Endothelial cell (in vitro differentiated cells): Measurements from ENCODE around the gene EPHA3. TPM values are rescaled to one million over a fixed set of nuclear protein-coding genes. Genes with fewer than 3 reads are reported as not detected.

Experiments
- DNase-seq: peaks from one replicate; pipeline ENCODE4 v3.0.0; 2021; ENCODE audit warnings: low spot score
- H3K27ac Mint-ChIP-seq: one replicate; pipeline ENCODE4 v1.8.0; 2021; ENCODE audit warnings: mixed read lengths, inconsistent platforms; ENCODE audit not compliant: unreplicated experiment
- H3K27me3 Mint-ChIP-seq: one replicate; pipeline ENCODE4 v1.8.0; 2021; ENCODE audit warnings: mild to moderate bottlenecking, moderate library complexity, mixed read lengths, inconsistent platforms; ENCODE audit not compliant: unreplicated experiment
- H3K36me3 Mint-ChIP-seq: one replicate; pipeline ENCODE4 v1.8.0; 2021; ENCODE audit warnings: mild to moderate bottlenecking, low read depth, mixed read lengths, inconsistent platforms; ENCODE audit not compliant: unreplicated experiment
- H3K4me1 Mint-ChIP-seq: one replicate; pipeline ENCODE4 v1.8.0; 2021; ENCODE audit warnings: mild to moderate bottlenecking, mixed read lengths, inconsistent platforms; ENCODE audit not compliant: unreplicated experiment
- H3K4me3 Mint-ChIP-seq: one replicate; pipeline ENCODE4 v1.8.0; 2021; ENCODE audit warnings: mild to moderate bottlenecking, mixed read lengths, inconsistent platforms; ENCODE audit not compliant: unreplicated experiment
- H3K9me3 Mint-ChIP-seq: one replicate; pipeline ENCODE4 v1.8.0; 2021; ENCODE audit warnings: mixed read lengths, inconsistent platforms; ENCODE audit not compliant: unreplicated experiment
- total RNA-seq: library from RNA; stranded (reverse); fragmentation: NEBNext Ultra II Directional; extraction: Animal tissue kit (Norgen Biotek cat#: 25700); gene quantifications from one replicate; pipeline ENCODE4 v1.2.1, GENCODE V29; 2021; ENCODE audit not compliant: unreplicated experiment
- TF ChIP-seq, protein P1 (sequence below): fragments of 200-600 bp; sonication (generic); IDR thresholded peaks from one replicate; pipeline ENCODE4 v1.5.0; 2021; ENCODE audit warnings: antibody characterized with exemption; ENCODE audit not compliant: unreplicated experiment

Gene EPHA3
- total RNA-seq, 1 donor from 2014 or later: not detected

DNA sequence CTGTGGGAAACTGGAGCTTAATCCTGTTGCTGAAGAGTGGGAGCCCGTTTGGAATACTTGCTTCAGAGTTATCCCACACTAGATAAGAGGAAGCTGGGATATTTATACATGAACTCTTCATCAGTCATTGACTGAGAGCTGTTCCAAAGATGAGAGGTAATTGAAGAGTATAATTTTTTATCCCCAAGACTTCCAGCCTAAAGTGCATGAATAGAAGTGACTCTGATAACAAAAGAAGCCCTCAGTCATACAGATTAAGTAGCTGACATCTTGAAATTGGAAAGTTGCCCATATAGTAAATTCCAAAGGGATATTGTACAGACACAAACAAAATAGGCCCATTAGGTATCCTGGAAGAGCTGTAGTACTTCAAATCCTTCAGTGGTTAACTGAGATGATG is 268.0 kb downstream of the EPHA3 start:
- Mint-ChIP-seq H3K27ac (no peak overlapping the region), H3K9me3 (no peaks in the 10 kb centered on the region), H3K4me3 (no peak overlapping the region), H3K36me3 (no peaks in the 10 kb centered on the region), H3K4me1 (no peaks in the 10 kb centered on the region), H3K27me3 (no peaks in the 10 kb centered on the region)
- TF ChIP-seq, protein P1, sequence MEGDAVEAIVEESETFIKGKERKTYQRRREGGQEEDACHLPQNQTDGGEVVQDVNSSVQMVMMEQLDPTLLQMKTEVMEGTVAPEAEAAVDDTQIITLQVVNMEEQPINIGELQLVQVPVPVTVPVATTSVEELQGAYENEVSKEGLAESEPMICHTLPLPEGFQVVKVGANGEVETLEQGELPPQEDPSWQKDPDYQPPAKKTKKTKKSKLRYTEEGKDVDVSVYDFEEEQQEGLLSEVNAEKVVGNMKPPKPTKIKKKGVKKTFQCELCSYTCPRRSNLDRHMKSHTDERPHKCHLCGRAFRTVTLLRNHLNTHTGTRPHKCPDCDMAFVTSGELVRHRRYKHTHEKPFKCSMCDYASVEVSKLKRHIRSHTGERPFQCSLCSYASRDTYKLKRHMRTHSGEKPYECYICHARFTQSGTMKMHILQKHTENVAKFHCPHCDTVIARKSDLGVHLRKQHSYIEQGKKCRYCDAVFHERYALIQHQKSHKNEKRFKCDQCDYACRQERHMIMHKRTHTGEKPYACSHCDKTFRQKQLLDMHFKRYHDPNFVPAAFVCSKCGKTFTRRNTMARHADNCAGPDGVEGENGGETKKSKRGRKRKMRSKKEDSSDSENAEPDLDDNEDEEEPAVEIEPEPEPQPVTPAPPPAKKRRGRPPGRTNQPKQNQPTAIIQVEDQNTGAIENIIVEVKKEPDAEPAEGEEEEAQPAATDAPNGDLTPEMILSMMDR: no peak
- no peak for DNase-seq

DNA sequence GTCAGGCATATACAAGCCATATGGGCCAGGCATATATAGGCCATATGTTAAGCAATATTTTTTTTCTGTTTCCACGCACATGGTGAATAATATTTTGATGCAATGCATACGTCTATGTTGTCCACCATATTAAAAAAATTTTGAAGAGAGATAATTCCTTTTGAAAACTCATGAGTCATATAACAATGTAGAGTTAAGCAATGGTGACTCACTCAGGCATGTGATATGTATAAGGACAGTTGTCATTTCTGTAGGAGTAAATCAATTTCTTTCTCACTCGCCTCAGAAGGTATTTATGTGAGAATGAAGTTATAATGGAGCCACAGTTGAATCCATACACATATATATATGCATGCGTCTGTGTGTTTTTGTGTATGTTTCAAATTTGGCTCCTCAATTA is 272.6 kb downstream of the EPHA3 start:
- H3K4me1 Mint-ChIP-seq: no peaks in the 10 kb centered on the region
- no peaks in the 10 kb centered on the region for H3K9me3 Mint-ChIP-seq
- no peaks in the 10 kb centered on the region for H3K27me3 Mint-ChIP-seq
- TF ChIP-seq, protein P1: no peak
- no peaks in the 10 kb centered on the region for H3K36me3 Mint-ChIP-seq
- DNase-seq: no peak
- no peak overlapping the region for H3K27ac Mint-ChIP-seq
- H3K4me3 Mint-ChIP-seq: no peak overlapping the region

DNA sequence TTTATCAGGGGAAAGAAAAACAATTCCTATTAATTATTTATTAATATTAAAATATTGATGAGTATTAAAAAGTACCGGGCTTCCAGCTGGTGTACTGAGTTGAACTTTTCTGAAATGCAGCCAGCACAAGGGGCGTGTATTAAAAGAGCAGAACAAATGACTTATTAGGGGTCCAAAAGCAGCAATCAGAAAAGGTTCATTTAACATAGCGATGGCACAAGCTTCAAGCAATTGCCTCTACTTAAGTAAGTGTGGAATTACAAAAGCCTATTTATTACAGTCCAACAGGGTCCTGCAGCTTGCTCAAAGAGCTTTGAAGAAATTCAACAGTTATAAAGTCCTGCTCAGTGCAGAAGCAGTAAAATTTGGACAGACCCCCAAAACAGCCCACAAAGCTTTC is 285.6 kb downstream of the EPHA3 start:
- Mint-ChIP-seq H3K4me3 (no peak overlapping the region), H3K27me3 (no peaks in the 10 kb centered on the region), H3K9me3 (no peaks in the 10 kb centered on the region), H3K36me3 (no peaks in the 10 kb centered on the region), H3K27ac (no peak overlapping the region), H3K4me1 (no peaks in the 10 kb centered on the region)
- DNase-seq: no peak
- TF ChIP-seq, protein P1: no peak

DNA sequence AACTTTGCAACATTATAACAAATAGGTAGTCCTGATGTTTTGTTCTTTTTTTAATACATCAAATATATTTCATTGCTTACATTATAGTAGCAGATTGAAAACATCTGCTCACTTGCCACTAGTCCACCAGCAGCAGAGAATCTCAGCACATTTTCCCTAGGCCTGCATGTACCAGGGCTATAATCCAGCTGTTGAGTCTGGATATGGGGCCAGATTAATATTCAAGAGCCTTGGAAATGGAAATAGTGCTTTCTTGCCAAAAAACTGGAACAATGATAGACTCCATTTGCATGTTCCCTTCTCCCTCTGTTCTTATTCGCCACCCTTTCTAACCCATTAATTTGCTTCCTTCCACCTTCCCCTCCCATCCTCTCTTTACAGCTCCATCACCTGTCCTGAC is 288.0 kb downstream of the EPHA3 start:
- Mint-ChIP-seq H3K27ac (no peak overlapping the region), H3K9me3 (no peaks in the 10 kb centered on the region), H3K4me1 (no peaks in the 10 kb centered on the region), H3K4me3 (no peak overlapping the region), H3K27me3 (no peaks in the 10 kb centered on the region), H3K36me3 (no peaks in the 10 kb centered on the region)
- no peak for DNase-seq
- TF ChIP-seq, protein P1: no peak

DNA sequence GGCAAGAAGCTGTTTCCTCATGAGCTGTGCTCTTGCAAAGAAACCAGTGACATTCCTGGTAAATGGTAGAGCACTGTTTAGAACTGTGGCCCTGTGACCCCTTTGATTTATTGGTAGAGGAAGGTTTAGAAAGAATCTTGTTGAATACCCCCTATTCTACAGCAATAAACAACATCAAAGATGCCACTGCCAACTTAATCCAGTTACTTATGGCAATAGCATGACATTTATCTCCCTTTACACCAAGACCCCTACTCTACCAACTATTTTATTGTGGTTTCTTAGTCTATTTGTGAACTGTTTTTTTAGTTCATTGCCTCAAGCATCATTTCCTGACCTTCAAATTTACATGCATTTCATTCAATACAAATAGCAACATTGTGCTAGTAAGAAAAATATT is 288.6 kb downstream of the EPHA3 start:
- Mint-ChIP-seq H3K27ac (no peak overlapping the region), H3K4me3 (no peak overlapping the region), H3K27me3 (no peaks in the 10 kb centered on the region), H3K36me3 (no peaks in the 10 kb centered on the region), H3K9me3 (no peaks in the 10 kb centered on the region), H3K4me1 (no peaks in the 10 kb centered on the region)
- TF ChIP-seq, protein P1: no peak
- no peak for DNase-seq
